H1 (cell line): ENCODE measurements around the gene SELENOS. TPM values are rescaled to one million over a fixed set of nuclear protein-coding genes. Genes with fewer than 3 reads are reported as not detected.

ENCODE experiments used
- CTCF ChIA-PET: fragments of 300-600 bp; sonication (Branson Sonifier 250); formaldehyde crosslinking; loops from one replicate; lab custom pipeline; 2021; ENCODE audit not compliant: partially characterized antibody; lab: Charles Lee
- POLR2A ChIA-PET: fragments of 300-600 bp; sonication (Branson Sonifier 250); formaldehyde crosslinking; loops from one replicate; lab custom pipeline; 2021; ENCODE audit warnings: inconsistent platforms; ENCODE audit not compliant: partially characterized antibody; lab: Charles Lee
- DNase-seq, 2 experiments: peaks; one replicate each; pipeline versions ENCODE4 v3.0.0 to v3.0.0-alpha.2; 2010 to 2022; ENCODE audit warnings: low spot score in 2 of 2, low read depth in 1 of 2, mixed read lengths in 1 of 2
- FAIRE-seq: peaks from 2 replicates; lab custom pipeline; 2011; peaks lifted over from hg19 to GRCh38; lab: Jason Lieb, UNC
- H2AFZ ChIP-seq: 2 replicates; pipeline ENCODE4 v1.8.1; 2012; ENCODE audit warnings: low read length, inconsistent platforms
- H2AK5ac ChIP-seq: 2 replicates; pipeline ENCODE4 v1.6.1; 2013; ENCODE audit warnings: low read depth, low read length
- H2BK120ac ChIP-seq: replicated peaks from 2 replicates; pipeline ENCODE3; 2013; ENCODE audit warnings: low read depth, low read length, inconsistent platforms
- H2BK12ac ChIP-seq: 2 replicates; pipeline ENCODE4 v1.6.1; 2013; ENCODE audit warnings: low read depth, low read length
- H2BK15ac ChIP-seq: 2 replicates; pipeline ENCODE4 v1.6.1; 2013; ENCODE audit warnings: low read length
- H2BK20ac ChIP-seq: 2 replicates; pipeline ENCODE4 v1.6.1; 2013; ENCODE audit warnings: low read length
- H2BK5ac ChIP-seq: 2 replicates; pipeline ENCODE4 v1.6.1; 2013; ENCODE audit warnings: low read depth, low read length
- H3K14ac ChIP-seq: 2 replicates; pipeline ENCODE4 v1.6.1; 2013; ENCODE audit warnings: inconsistent platforms; ENCODE audit not compliant: insufficient read length
- H3K18ac ChIP-seq: 2 replicates; pipeline ENCODE4 v1.6.1; 2013; ENCODE audit warnings: low read length; ENCODE audit errors: extremely low read depth
- H3K23ac ChIP-seq: 2 replicates; pipeline ENCODE4 v1.6.1; 2013; ENCODE audit warnings: inconsistent platforms; ENCODE audit not compliant: insufficient read length
- H3K23me2 ChIP-seq: 2 replicates; pipeline ENCODE4 v1.6.1; 2013; ENCODE audit warnings: low read depth, low read length
- H3K27ac ChIP-seq: 2 replicates; pipeline ENCODE4 v1.6.1; 2011; ENCODE audit warnings: low read depth, low read length, inconsistent platforms
- H3K27me3 ChIP-seq, 4 experiments: replicated peaks in 1 of 4; 1 replicate in 1 of 4; 2 replicates in 3 of 4; pipeline versions ENCODE4 v1.6.1 to v1.8.1; 2011 to 2013; ENCODE audit warnings: low read length in 3 of 4, mild to moderate bottlenecking in 3 of 4, inconsistent platforms in 2 of 4, mixed read lengths in 2 of 4, moderate library complexity in 1 of 4; ENCODE audit not compliant: control insufficient read depth in 3 of 4, insufficient read depth in 3 of 4; ENCODE audit errors: extremely low read depth in 1 of 4
- H3K36me3 ChIP-seq, 4 experiments: 2 replicates each; pipeline versions ENCODE4 v1.6.1 to v1.8.1; 2011 to 2013; ENCODE audit warnings: mild to moderate bottlenecking in 4 of 4, low read length in 3 of 4, moderate library complexity in 2 of 4, control low read depth in 1 of 4, inconsistent platforms in 1 of 4; ENCODE audit not compliant: insufficient read depth in 4 of 4, control insufficient read depth in 2 of 4
- H3K4ac ChIP-seq: replicated peaks from 2 replicates; pipeline ENCODE3; 2013; ENCODE audit warnings: low read length, low read depth, mixed read lengths, inconsistent platforms; ENCODE audit not compliant: insufficient read length
- H3K4me1 ChIP-seq, 4 experiments: replicated peaks in 1 of 4; 1 replicate in 1 of 4; 2 replicates in 3 of 4; pipeline versions ENCODE4 v1.6.1 to v1.8.1; 2011 to 2013; ENCODE audit warnings: low read length in 3 of 4, inconsistent platforms in 2 of 4, mixed read lengths in 1 of 4; ENCODE audit not compliant: insufficient read depth in 4 of 4, control insufficient read depth in 3 of 4
- H3K4me2 ChIP-seq, 2 experiments: 2 replicates each; pipeline versions ENCODE4 v1.6.1 to v1.8.1; 2011 to 2013; ENCODE audit warnings: low read depth in 2 of 2, low read length in 2 of 2, control low read depth in 1 of 2, inconsistent platforms in 1 of 2, mild to moderate bottlenecking in 1 of 2; ENCODE audit not compliant: insufficient read depth in 1 of 2
- H3K4me3 ChIP-seq, 4 experiments: fragments of 200-600, 300-600 bp in 1 of 4; sonication (generic), shearing (Covaris generic), sonication (Bioruptor Twin) in 1 of 4; 2 replicates each; pipeline versions ENCODE4 v1.5.1 to v1.8.1; 2011 to 2016; ENCODE audit warnings: low read length in 4 of 4, low read depth in 3 of 4, control low read depth in 2 of 4, inconsistent platforms in 2 of 4, mild to moderate bottlenecking in 2 of 4, mixed read lengths in 1 of 4, moderate library complexity in 1 of 4; ENCODE audit not compliant: insufficient read depth in 2 of 4; ENCODE audit errors: extremely low read depth in 1 of 4
- H3K56ac ChIP-seq: replicated peaks from 2 replicates; pipeline ENCODE3; 2013; ENCODE audit warnings: low read depth, mild to moderate bottlenecking, mixed read lengths, low read length, inconsistent platforms; ENCODE audit not compliant: insufficient read length
- H3K79me1 ChIP-seq: 2 replicates; pipeline ENCODE4 v1.6.1; 2013; ENCODE audit warnings: low read depth, low read length, control low read depth
- H3K79me2 ChIP-seq, 2 experiments: 2 replicates each; pipeline versions ENCODE4 v1.6.1 to v1.8.1; 2012 to 2013; ENCODE audit warnings: low read length in 2 of 2, mild to moderate bottlenecking in 2 of 2, inconsistent platforms in 1 of 2; ENCODE audit not compliant: insufficient read depth in 2 of 2, control insufficient read depth in 1 of 2
- H3K9ac ChIP-seq, 4 experiments: replicated peaks in 1 of 4; 1 replicate in 1 of 4; 2 replicates in 3 of 4; pipeline versions ENCODE4 v1.6.1 to v1.8.1; 2011 to 2013; ENCODE audit warnings: low read depth in 3 of 4, low read length in 3 of 4, control low read depth in 2 of 4, mild to moderate bottlenecking in 2 of 4, moderate library complexity in 2 of 4, inconsistent platforms in 1 of 4; ENCODE audit errors: extremely low read depth in 1 of 4
- H3K9me3 ChIP-seq, 2 experiments: 2 replicates each; pipeline versions ENCODE4 v1.6.1 to v1.8.1; 2012 to 2013; ENCODE audit warnings: mild to moderate bottlenecking in 2 of 2, moderate library complexity in 2 of 2, control low read depth in 1 of 2, inconsistent platforms in 1 of 2, low read depth in 1 of 2, low read length in 1 of 2, mixed read lengths in 1 of 2; ENCODE audit not compliant: insufficient read depth in 2 of 2
- H4K20me1 ChIP-seq, 2 experiments: replicated peaks in 1 of 2; 2 replicates each; pipeline versions ENCODE3 to v1.8.1; 2011 to 2013; ENCODE audit warnings: inconsistent platforms in 2 of 2, low read length in 2 of 2, mild to moderate bottlenecking in 1 of 2; ENCODE audit not compliant: insufficient read depth in 2 of 2, control insufficient read depth in 1 of 2
- H4K5ac ChIP-seq: 2 replicates; pipeline ENCODE4 v1.6.1; 2013; ENCODE audit warnings: low read length, low read depth, mixed read lengths, inconsistent platforms; ENCODE audit not compliant: insufficient read length
- H4K8ac ChIP-seq: 2 replicates; pipeline ENCODE4 v1.8.0; 2013; ENCODE audit warnings: mild to moderate bottlenecking, moderate library complexity, low read length, inconsistent platforms; ENCODE audit not compliant: insufficient read depth; ENCODE audit errors: extremely low read depth
- H4K91ac ChIP-seq: replicated peaks from 2 replicates; pipeline ENCODE3; 2013; ENCODE audit warnings: low read length, mixed read lengths, inconsistent platforms; ENCODE audit not compliant: insufficient read length
- BACH1 ChIP-seq: IDR thresholded peaks from 2 replicates; pipeline ENCODE4 v1.6.1; 2012; ENCODE audit warnings: low read length, improper control_type of control experiment
- EP300 ChIP-seq, 2 experiments: IDR thresholded peaks; 1 replicate in 1 of 2; 2 replicates in 1 of 2; pipeline ENCODE4 v1.6.1; 2011 to 2012; ENCODE audit warnings: low read depth in 2 of 2, low read length in 2 of 2, mild to moderate bottlenecking in 2 of 2, borderline replicate concordance in 1 of 2, inconsistent platforms in 1 of 2, moderate library complexity in 1 of 2
- EZH2 ChIP-seq: fragments of 200-600 bp; sonication (generic); IDR thresholded peaks from 2 replicates; pipeline ENCODE4 v1.7.1; 2012; ENCODE audit warnings: low read depth, mild to moderate bottlenecking, moderate library complexity, low read length, inconsistent platforms; ENCODE audit not compliant: severe bottlenecking
- SRF ChIP-seq: IDR thresholded peaks from 2 replicates; pipeline ENCODE4 v1.6.1; 2011; ENCODE audit warnings: mild to moderate bottlenecking, low read depth, low read length, moderate library complexity
- TAF1 ChIP-seq: IDR thresholded peaks from 2 replicates; pipeline ENCODE4 v1.6.1; 2011; ENCODE audit warnings: mild to moderate bottlenecking, low read depth, low read length
- TAF7 ChIP-seq: optimal IDR thresholded peaks from 2 replicates; pipeline ENCODE3; 2011; ENCODE audit warnings: low read depth, mild to moderate bottlenecking, inconsistent platforms, low read length, moderate library complexity, borderline replicate concordance
- TBP ChIP-seq: IDR thresholded peaks from 2 replicates; pipeline ENCODE4 v1.6.1; 2011; ENCODE audit warnings: low read depth, low read length, improper control_type of control experiment
- ZNF274 ChIP-seq: IDR thresholded peaks from 2 replicates; pipeline ENCODE4 v1.7.0; 2012; ENCODE audit warnings: low read length, borderline replicate concordance; ENCODE audit errors: extremely low read depth
- WGBS, 2 experiments: shearing (Covaris generic) in 1 of 2; methylation state at CpG; one replicate each; pipeline versions ENCODE4 v1.1.6 to v1.1.7; 2013 to 2015; ENCODE audit warnings: low lambda C conversion rate in 2 of 2, mixed read lengths in 2 of 2, inconsistent platforms in 1 of 2, low coverage in 1 of 2, missing lambda C conversion rate in 1 of 2; ENCODE audit not compliant: insufficient replicate concordance in 2 of 2, insufficient coverage in 1 of 2, insufficient read length in 1 of 2; ENCODE audit errors: extremely low coverage in 1 of 2, missing lambda C conversion rate in 1 of 2; 5-methylcytosine and 5-hydroxymethylcytosine counted together
- polyA plus RNA-seq, 7 experiments: library from polyadenylated mRNA; depleted of rRNA in 3 of 7; stranded (reverse) in 5 of 7; unstranded in 2 of 7; fragments of >200 nt in 5 of 7; fragments of 200-250 nt in 2 of 7; gene quantifications; 1 replicate in 5 of 7; 2 replicates in 1 of 7; 4 replicates in 1 of 7; pipeline versions ENCODE4 v1.2.1 to v1.2.3, GENCODE V29; 2011 to 2013; ENCODE audit warnings: missing spikeins in 2 of 7, mixed read lengths in 2 of 7
- total RNA-seq: library from RNA; stranded (reverse); fragmentation: NEBNext Ultra II Directional; extraction: Animal tissue kit (Norgen Biotek cat#: 25700); gene quantifications from 2 replicates; pipeline ENCODE4 v1.2.1, GENCODE V29; 2021
- TF ChIP-seq, protein P1 (sequence below), 3 experiments: IDR thresholded peaks; 1 replicate in 2 of 3; 2 replicates in 1 of 3; pipeline versions ENCODE4 v1.5.1 to v1.6.1; 2011; ENCODE audit warnings: low read length in 3 of 3, mild to moderate bottlenecking in 3 of 3, inconsistent platforms in 2 of 3, low read depth in 1 of 3, moderate library complexity in 1 of 3; ENCODE audit not compliant: insufficient read depth in 1 of 3; ENCODE audit errors: control extremely low read depth in 1 of 3

SELENOS gene
- total and polyA plus RNA-seq, 2 of the 8 experiments (the other 6 are each of a cell fraction or from before 2014, with no cell fraction given), result 45.1 to 46.0 TPM

- CTCF ChIA-PET, result interaction anchor here (0.8 to 3.2 kb wide), 7 partner anchors 8 to 377 kb away, joined by 3 to 21 read pairs (median 4); no protein-coding TSS in a partner anchor
- peak overlapping the region; percentile 65 for H2AFZ ChIP-seq
Measured at GRCh38 chr15:101277943-101278564, 769 bp upstream of the SELENOS start.

More at GRCh38 chr15:101277943-101278564, 769 bp upstream of the SELENOS start:
- H2BK12ac ChIP-seq, result no peak overlapping the region
- H3K4me2 ChIP-seq, result peak overlapping the region; percentile 98
- TF ChIP-seq EZH2 (no peak), TBP (no peak), SRF (no peak), TAF7 (no peak), EP300 (IDR thresholded peaks at IDR 0.05; ENCODE audit: borderline replicate concordance in 1 of 2, low read depth in 2 of 2, low read length in 2 of 2) (no peak), ZNF274 (no peak), TAF1 (no peak), BACH1 (no peak)
- TF ChIP-seq, protein P1, sequence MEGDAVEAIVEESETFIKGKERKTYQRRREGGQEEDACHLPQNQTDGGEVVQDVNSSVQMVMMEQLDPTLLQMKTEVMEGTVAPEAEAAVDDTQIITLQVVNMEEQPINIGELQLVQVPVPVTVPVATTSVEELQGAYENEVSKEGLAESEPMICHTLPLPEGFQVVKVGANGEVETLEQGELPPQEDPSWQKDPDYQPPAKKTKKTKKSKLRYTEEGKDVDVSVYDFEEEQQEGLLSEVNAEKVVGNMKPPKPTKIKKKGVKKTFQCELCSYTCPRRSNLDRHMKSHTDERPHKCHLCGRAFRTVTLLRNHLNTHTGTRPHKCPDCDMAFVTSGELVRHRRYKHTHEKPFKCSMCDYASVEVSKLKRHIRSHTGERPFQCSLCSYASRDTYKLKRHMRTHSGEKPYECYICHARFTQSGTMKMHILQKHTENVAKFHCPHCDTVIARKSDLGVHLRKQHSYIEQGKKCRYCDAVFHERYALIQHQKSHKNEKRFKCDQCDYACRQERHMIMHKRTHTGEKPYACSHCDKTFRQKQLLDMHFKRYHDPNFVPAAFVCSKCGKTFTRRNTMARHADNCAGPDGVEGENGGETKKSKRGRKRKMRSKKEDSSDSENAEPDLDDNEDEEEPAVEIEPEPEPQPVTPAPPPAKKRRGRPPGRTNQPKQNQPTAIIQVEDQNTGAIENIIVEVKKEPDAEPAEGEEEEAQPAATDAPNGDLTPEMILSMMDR (IDR thresholded peaks at IDR 0.05; ENCODE audit: control extremely low read depth in 1 of 3, insufficient read depth in 1 of 3, low read depth in 1 of 3, low read length in 3 of 3), result no peak
- TF ChIP-seq, all 59 proteins: peak for 0
- H2BK5ac ChIP-seq, result no peak overlapping the region
- no peaks in the 10 kb centered on the region for H3K27me3 ChIP-seq
- H2AK5ac ChIP-seq, result no peak overlapping the region; the same call in 1 of the 2 replicates
- H3K4me3 ChIP-seq, result peak overlapping the region; percentile 90 to 94 (median 93); a peak in 7 of 8 replicates
- no peaks in the 10 kb centered on the region for H3K9me3 ChIP-seq
- H2BK120ac ChIP-seq, result no peak overlapping the region
- H3K79me1 ChIP-seq, result no peaks in the 10 kb centered on the region; the same call in 1 of the 2 replicates
- no peak overlapping the region for H3K23ac ChIP-seq
- no peak for DNase-seq
- no peak overlapping the region for H4K5ac ChIP-seq
- FAIRE-seq, result no peak
- no peak overlapping the region for H3K27ac ChIP-seq
- POLR2A ChIA-PET, result interaction anchor here (0.8 to 1.6 kb wide), 3 partner anchors 10 to 445 kb away, joined by 5 to 9 read pairs (median 6); partner anchors contain the start of gene SNRPA1
- H2BK20ac ChIP-seq, result no peak overlapping the region
- H3K36me3 ChIP-seq, result peaks cover 21 to 53% (median 40%) of the 10 kb centered on the region in 4 experiments
- H3K4me1 ChIP-seq, result peaks cover 0 to 3% (median 1%) of the 10 kb centered on the region in 4 experiments; a peak in 3 of 7 replicates
- WGBS, 2 experiments, result 84% methylated on average over 12 of the region's 12 CpGs; no CpG with 5 or more reads in 1 of the 2 experiments
- no peak overlapping the region; the same call in 1 of the 2 replicates for H4K8ac ChIP-seq
- H4K91ac ChIP-seq, result no peak overlapping the region
- peaks cover 0 to 6% of the 10 kb centered on the region in 2 experiments for H4K20me1 ChIP-seq
- H3K9ac ChIP-seq, result peak overlapping the region in 2 of 4 experiments; percentile 8 to 49; a peak in 2 of 7 replicates
- no peak overlapping the region for H3K56ac ChIP-seq
- no peak overlapping the region for H2BK15ac ChIP-seq
- peaks cover 8% of the 10 kb centered on the region for H3K23me2 ChIP-seq
- no peak overlapping the region for H3K4ac ChIP-seq
- H3K18ac ChIP-seq, result no peak overlapping the region
- peaks cover 0 to 17% of the 10 kb centered on the region in 2 experiments; a peak in 3 of 4 replicates for H3K79me2 ChIP-seq
- no peak overlapping the region for H3K14ac ChIP-seq
